ENCODE measurements around the gene RAB7B.

DNA sequence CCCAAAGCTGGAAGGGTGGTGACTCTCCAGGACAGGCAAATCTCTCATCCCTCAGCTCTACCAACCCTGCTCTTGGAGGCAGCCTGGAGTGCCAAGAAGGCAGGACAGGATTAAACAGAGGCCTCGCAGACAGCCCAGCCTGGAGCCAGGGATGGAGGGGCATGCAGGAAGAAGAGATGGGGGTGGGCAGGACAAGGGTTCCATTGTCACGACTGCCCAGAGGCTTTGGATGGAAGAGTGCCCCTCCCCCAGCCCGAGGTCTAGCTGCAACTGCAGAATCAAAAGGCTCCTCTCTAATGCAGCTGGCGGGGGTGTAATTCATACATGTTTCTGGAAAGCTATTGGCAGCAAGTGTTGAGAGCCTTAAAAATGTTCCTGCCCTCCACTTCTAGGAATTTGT is 8.8 kb downstream of the RAB7B start:
- no peak for TF ChIP-seq POLR2A (IDR thresholded peaks at IDR 0.05; ENCODE audit: low read length)
- TF ChIP-seq CTCF (IDR thresholded peaks at IDR 0.05) = no peak
- TF ChIP-seq CEBPB (IDR thresholded peaks at IDR 0.05) = no peak
- TF ChIP-seq, protein P1, sequence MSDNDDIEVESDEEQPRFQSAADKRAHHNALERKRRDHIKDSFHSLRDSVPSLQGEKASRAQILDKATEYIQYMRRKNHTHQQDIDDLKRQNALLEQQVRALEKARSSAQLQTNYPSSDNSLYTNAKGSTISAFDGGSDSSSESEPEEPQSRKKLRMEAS (IDR thresholded peaks at IDR 0.05) = no peak
- no peak for TF ChIP-seq RAD21 (conservative IDR thresholded peaks at IDR 0.05 in 1 of 2, IDR thresholded peaks at IDR 0.05 in 1 of 2)
- TF ChIP-seq RFX5 (IDR thresholded peaks at IDR 0.05) = no peak
- TF ChIP-seq, protein P2, sequence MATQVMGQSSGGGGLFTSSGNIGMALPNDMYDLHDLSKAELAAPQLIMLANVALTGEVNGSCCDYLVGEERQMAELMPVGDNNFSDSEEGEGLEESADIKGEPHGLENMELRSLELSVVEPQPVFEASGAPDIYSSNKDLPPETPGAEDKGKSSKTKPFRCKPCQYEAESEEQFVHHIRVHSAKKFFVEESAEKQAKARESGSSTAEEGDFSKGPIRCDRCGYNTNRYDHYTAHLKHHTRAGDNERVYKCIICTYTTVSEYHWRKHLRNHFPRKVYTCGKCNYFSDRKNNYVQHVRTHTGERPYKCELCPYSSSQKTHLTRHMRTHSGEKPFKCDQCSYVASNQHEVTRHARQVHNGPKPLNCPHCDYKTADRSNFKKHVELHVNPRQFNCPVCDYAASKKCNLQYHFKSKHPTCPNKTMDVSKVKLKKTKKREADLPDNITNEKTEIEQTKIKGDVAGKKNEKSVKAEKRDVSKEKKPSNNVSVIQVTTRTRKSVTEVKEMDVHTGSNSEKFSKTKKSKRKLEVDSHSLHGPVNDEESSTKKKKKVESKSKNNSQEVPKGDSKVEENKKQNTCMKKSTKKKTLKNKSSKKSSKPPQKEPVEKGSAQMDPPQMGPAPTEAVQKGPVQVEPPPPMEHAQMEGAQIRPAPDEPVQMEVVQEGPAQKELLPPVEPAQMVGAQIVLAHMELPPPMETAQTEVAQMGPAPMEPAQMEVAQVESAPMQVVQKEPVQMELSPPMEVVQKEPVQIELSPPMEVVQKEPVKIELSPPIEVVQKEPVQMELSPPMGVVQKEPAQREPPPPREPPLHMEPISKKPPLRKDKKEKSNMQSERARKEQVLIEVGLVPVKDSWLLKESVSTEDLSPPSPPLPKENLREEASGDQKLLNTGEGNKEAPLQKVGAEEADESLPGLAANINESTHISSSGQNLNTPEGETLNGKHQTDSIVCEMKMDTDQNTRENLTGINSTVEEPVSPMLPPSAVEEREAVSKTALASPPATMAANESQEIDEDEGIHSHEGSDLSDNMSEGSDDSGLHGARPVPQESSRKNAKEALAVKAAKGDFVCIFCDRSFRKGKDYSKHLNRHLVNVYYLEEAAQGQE (IDR thresholded peaks at IDR 0.05) = no peak
- no peak for TF ChIP-seq KDM1A (IDR thresholded peaks at IDR 0.05; ENCODE audit: low read depth)
- TF ChIP-seq E2F6 (IDR thresholded peaks at IDR 0.05; ENCODE audit: borderline replicate concordance, low read depth) = no peak
